HG03066 (cell line): ENCODE measurements around the gene CEP112.
"Not testable (repeated sequence)": the region's sequence is repeated elsewhere in the genome, so short reads cannot be mapped to it uniquely, and the experiment has no call there.

Source experiments
- ATAC-seq: cut with Tn5 transposase; IDR thresholded peaks from one replicate; pipeline ENCODE4 v1.9.1; 2021; ENCODE audit warnings: low read depth; ENCODE audit not compliant: unreplicated experiment

Gene CEP112

GRCh38 chr17:65851965-65852736, 339.8 kb downstream of the CEP112 start:
- no peak for ATAC-seq

- no peak for ATAC-seq
Observed at GRCh38 chr17:65850486-65850885, 341.4 kb downstream of the CEP112 start.

- no peak for ATAC-seq
Observed at GRCh38 chr17:65848751-65849150, 343.2 kb downstream of the CEP112 start.

- no peak for ATAC-seq
Observed at GRCh38 chr17:65841089-65841488, 350.8 kb downstream of the CEP112 start.

GRCh38 chr17:65837232-65837631, 354.7 kb downstream of the CEP112 start:
- ATAC-seq, result not testable (repeated sequence)

GRCh38 chr17:65833214-65833613, 358.7 kb downstream of the CEP112 start:
- no peak for ATAC-seq

- ATAC-seq, result no peak
Observed at GRCh38 chr17:65830356-65830755, 361.6 kb downstream of the CEP112 start.

GRCh38 chr17:65826577-65826976, 365.4 kb downstream of the CEP112 start:
- not testable (repeated sequence) for ATAC-seq

GRCh38 chr17:65824901-65825300, 367.0 kb downstream of the CEP112 start:
- no peak for ATAC-seq

- no peak for ATAC-seq
Observed at GRCh38 chr17:65823713-65824112, 368.2 kb downstream of the CEP112 start.

GRCh38 chr17:65820811-65821210, 371.1 kb downstream of the CEP112 start:
- ATAC-seq, result no peak

- no peak for ATAC-seq
Observed at GRCh38 chr17:65820306-65820705, 371.6 kb downstream of the CEP112 start.

GRCh38 chr17:65819810-65820209, 372.1 kb downstream of the CEP112 start:
- ATAC-seq, result no peak

- no peak for ATAC-seq
Observed at GRCh38 chr17:65817951-65818350, 374.0 kb downstream of the CEP112 start.

GRCh38 chr17:65814418-65814817, 377.5 kb downstream of the CEP112 start:
- ATAC-seq, result no peak

GRCh38 chr17:65813306-65813705, 378.6 kb downstream of the CEP112 start:
- ATAC-seq, result no peak

GRCh38 chr17:65811043-65811442, 380.9 kb downstream of the CEP112 start:
- no peak for ATAC-seq

- no peak for ATAC-seq
Observed at GRCh38 chr17:65809366-65809765, 382.6 kb downstream of the CEP112 start.

- ATAC-seq, result not testable (repeated sequence)
Observed at GRCh38 chr17:65808566-65808965, 383.4 kb downstream of the CEP112 start.

GRCh38 chr17:65807361-65807760, 384.6 kb downstream of the CEP112 start:
- no peak for ATAC-seq

GRCh38 chr17:65801513-65801912, 390.4 kb downstream of the CEP112 start:
- no peak for ATAC-seq

- no peak for ATAC-seq
Observed at GRCh38 chr17:65800655-65801054, 391.3 kb downstream of the CEP112 start.

- ATAC-seq, result no peak
Observed at GRCh38 chr17:65799869-65800268, 392.1 kb downstream of the CEP112 start.
